Fibroblast of lung (primary cell): ENCODE data around the gene WDPCP. TPM values are rescaled to one million over a fixed set of nuclear protein-coding genes. Genes with fewer than 3 reads are reported as not detected.

ENCODE experiments used
- DNase-seq, 2 donors: peaks; one replicate each; pipeline versions ENCODE4 v3.0.0 to v3.0.0-alpha.2; 2010; ENCODE audit warnings: low read depth in 2 of 2
- H2AFZ ChIP-seq: 2 replicates; pipeline ENCODE4 v1.5.1; 2012; ENCODE audit warnings: low read length, control low read depth, inconsistent platforms
- H3K27ac ChIP-seq: 2 replicates; pipeline ENCODE4 v1.5.1; 2011; ENCODE audit warnings: low read length, control low read depth; ENCODE audit not compliant: insufficient read depth
- H3K27me3 ChIP-seq: 2 replicates; pipeline ENCODE4 v1.5.1; 2011; ENCODE audit warnings: mild to moderate bottlenecking, low read length; ENCODE audit not compliant: control insufficient read depth, insufficient read depth
- H3K36me3 ChIP-seq: 2 replicates; pipeline ENCODE4 v1.5.1; 2011; ENCODE audit warnings: low read length; ENCODE audit not compliant: control insufficient read depth, insufficient read depth
- H3K4me1 ChIP-seq: 2 replicates; pipeline ENCODE4 v1.5.1; 2011; ENCODE audit warnings: low read length; ENCODE audit not compliant: control insufficient read depth, insufficient read depth; ENCODE audit errors: extremely low read depth
- H3K4me2 ChIP-seq: 2 replicates; pipeline ENCODE4 v1.5.1; 2011; ENCODE audit warnings: low read length, control low read depth; ENCODE audit not compliant: insufficient read depth; ENCODE audit errors: extremely low read depth
- H3K4me3 ChIP-seq, 4 experiments: fragments of 200-600 bp in 1 of 4; sonication (generic) in 1 of 4; replicated peaks in 1 of 4; 2 replicates each; pipeline ENCODE4 v1.5.1; 2011 to 2016; ENCODE audit warnings: low read length in 4 of 4, low read depth in 3 of 4, mild to moderate bottlenecking in 3 of 4, control low read depth in 2 of 4, inconsistent platforms in 1 of 4, mixed read lengths in 1 of 4; ENCODE audit not compliant: insufficient read depth in 1 of 4; ENCODE audit errors: control extremely low read depth in 1 of 4
- H3K79me2 ChIP-seq: 2 replicates; pipeline ENCODE4 v1.5.1; 2012; ENCODE audit warnings: mild to moderate bottlenecking, low read length, inconsistent platforms; ENCODE audit not compliant: control insufficient read depth, insufficient read depth
- H3K9ac ChIP-seq: 2 replicates; pipeline ENCODE4 v1.5.1; 2011; ENCODE audit warnings: mild to moderate bottlenecking, low read length, control low read depth; ENCODE audit not compliant: insufficient read depth
- H3K9me3 ChIP-seq: 2 replicates; pipeline ENCODE4 v1.5.1; 2012; ENCODE audit warnings: low read depth, low read length; ENCODE audit not compliant: control insufficient read depth, insufficient read depth
- H4K20me1 ChIP-seq: 2 replicates; pipeline ENCODE4 v1.5.1; 2011; ENCODE audit warnings: low read length; ENCODE audit not compliant: control insufficient read depth, insufficient read depth; ENCODE audit errors: extremely low read depth
- EZH2 ChIP-seq: IDR thresholded peaks from 2 replicates; pipeline ENCODE4 v1.5.1; 2012; ENCODE audit warnings: low read length, control low read depth, mild to moderate bottlenecking; ENCODE audit errors: missing control alignments
- polyA plus RNA-seq, 2 donors: library from polyadenylated mRNA; depleted of rRNA in 1 of 2; stranded (reverse) in 1 of 2; unstranded in 1 of 2; fragments of >200 nt; gene quantifications; 2 replicates each; pipeline ENCODE4 v1.2.1, GENCODE V29; 2011 to 2012; ENCODE audit warnings: missing spikeins in 1 of 2
- total RNA-seq: library from RNA; depleted of rRNA; stranded (reverse); fragments of >200 nt; gene quantifications from 2 replicates; pipeline ENCODE4 v1.2.1, GENCODE V29; 2014
- TF ChIP-seq, protein P1 (sequence below), 2 donors: IDR thresholded peaks in 1 of 2; conservative IDR thresholded peaks in 1 of 2; 1 replicate in 1 of 2; 2 replicates in 1 of 2; pipeline ENCODE4 v1.5.1; 2011 to 2012; ENCODE audit warnings: low read length in 2 of 2, control low read depth in 1 of 2, inconsistent platforms in 1 of 2, low read depth in 1 of 2, mild to moderate bottlenecking in 1 of 2

The WDPCP gene
- total and polyA plus RNA-seq, 2 donors (not counting 1 experiment from before 2014, with no cell fraction given) = 5.2 to 8.4 TPM

DNA sequence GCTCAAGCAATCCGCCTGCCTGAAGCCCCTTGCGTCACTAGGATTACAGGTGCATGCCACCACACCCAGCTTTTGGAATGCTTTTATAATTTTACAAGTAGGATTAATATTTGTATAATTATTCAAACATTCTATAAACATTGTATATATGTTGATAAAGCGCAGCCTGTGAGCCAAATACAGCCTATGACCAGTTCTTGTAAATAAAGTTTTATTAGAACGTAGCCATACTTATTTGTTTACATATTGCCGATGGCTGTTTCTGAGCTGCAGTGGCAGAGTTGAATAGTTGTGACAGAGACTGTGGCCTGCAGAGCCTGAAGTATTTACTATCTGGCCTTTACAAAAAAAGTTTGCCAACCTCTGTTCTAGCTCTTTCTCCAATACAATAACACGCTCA is 305.0 kb downstream of the WDPCP start:
- Histone ChIP-seq H3K4me2 (no peak overlapping the region), H3K4me3 (no peak overlapping the region), H2AFZ (no peak overlapping the region), H3K9me3 (no peaks in the 10 kb centered on the region), H3K36me3 (no peaks in the 10 kb centered on the region), H4K20me1 (no peaks in the 10 kb centered on the region), H3K79me2 (no peaks in the 10 kb centered on the region), H3K9ac (no peak overlapping the region), H3K27ac (no peak overlapping the region), H3K27me3 (no peaks in the 10 kb centered on the region), H3K4me1 (no peaks in the 10 kb centered on the region)
- no peak for DNase-seq
- TF ChIP-seq EZH2 = no peak
- TF ChIP-seq, protein P1, sequence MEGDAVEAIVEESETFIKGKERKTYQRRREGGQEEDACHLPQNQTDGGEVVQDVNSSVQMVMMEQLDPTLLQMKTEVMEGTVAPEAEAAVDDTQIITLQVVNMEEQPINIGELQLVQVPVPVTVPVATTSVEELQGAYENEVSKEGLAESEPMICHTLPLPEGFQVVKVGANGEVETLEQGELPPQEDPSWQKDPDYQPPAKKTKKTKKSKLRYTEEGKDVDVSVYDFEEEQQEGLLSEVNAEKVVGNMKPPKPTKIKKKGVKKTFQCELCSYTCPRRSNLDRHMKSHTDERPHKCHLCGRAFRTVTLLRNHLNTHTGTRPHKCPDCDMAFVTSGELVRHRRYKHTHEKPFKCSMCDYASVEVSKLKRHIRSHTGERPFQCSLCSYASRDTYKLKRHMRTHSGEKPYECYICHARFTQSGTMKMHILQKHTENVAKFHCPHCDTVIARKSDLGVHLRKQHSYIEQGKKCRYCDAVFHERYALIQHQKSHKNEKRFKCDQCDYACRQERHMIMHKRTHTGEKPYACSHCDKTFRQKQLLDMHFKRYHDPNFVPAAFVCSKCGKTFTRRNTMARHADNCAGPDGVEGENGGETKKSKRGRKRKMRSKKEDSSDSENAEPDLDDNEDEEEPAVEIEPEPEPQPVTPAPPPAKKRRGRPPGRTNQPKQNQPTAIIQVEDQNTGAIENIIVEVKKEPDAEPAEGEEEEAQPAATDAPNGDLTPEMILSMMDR (conservative IDR thresholded peaks at IDR 0.05 in 1 of 2, IDR thresholded peaks at IDR 0.05 in 1 of 2; ENCODE audit: low read depth in 1 of 2, low read length in 2 of 2) = no peak

DNA sequence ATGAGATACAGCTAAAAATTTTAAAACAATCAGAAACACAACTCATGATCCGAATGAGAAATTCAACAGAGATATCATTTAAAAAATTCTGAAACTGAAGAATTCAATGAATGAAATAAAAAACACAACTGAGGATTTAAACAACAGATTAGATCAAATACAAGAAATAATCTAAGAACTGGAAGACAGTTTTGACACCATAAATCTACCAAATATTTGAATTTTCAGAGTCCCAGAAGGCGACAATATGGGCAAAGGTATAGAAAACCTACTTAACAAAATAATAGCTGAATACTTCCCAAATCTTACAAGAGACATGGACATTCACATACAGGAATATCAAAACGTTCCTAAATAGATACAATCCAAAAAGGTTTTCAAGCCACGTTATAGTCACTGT is 315.7 kb downstream of the WDPCP start:
- H3K4me3 ChIP-seq = no peak overlapping the region
- DNase-seq = no peak
- H3K36me3 ChIP-seq = no peaks in the 10 kb centered on the region
- no peak overlapping the region for H3K4me2 ChIP-seq
- H3K9ac ChIP-seq = no peak overlapping the region
- no peaks in the 10 kb centered on the region for H3K4me1 ChIP-seq
- no peaks in the 10 kb centered on the region for H3K27me3 ChIP-seq
- no peak overlapping the region for H3K27ac ChIP-seq
- TF ChIP-seq EZH2 = no peak
- TF ChIP-seq, protein P1 (conservative IDR thresholded peaks at IDR 0.05 in 1 of 2, IDR thresholded peaks at IDR 0.05 in 1 of 2; ENCODE audit: low read depth in 1 of 2, low read length in 2 of 2) = no peak
- no peaks in the 10 kb centered on the region for H3K79me2 ChIP-seq
- no peaks in the 10 kb centered on the region for H4K20me1 ChIP-seq
- H2AFZ ChIP-seq = no peak overlapping the region
- no peaks in the 10 kb centered on the region for H3K9me3 ChIP-seq

DNA sequence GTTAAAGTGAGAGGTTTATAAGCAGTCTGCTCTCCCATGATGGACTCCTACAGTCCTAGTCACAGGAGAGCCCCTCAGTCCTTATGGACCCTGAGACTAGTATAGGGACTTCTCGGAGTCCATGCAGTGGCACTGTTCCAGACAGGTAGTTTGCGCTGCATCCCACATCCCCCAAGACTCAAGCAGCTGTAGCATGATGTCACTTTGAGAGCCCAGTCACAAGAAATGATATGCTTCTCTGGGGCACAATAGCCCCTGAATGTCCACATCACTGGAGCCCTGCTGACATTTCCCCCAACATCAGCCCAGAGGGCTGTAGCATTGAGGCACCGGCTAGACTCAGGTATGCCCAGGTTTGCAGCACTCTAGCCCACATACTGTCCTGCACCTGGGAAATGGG is 317.6 kb downstream of the WDPCP start:
- no peaks in the 10 kb centered on the region for H3K79me2 ChIP-seq
- no peaks in the 10 kb centered on the region for H3K9me3 ChIP-seq
- no peak overlapping the region for H3K4me2 ChIP-seq
- no peak for DNase-seq
- no peak overlapping the region for H2AFZ ChIP-seq
- H3K4me1 ChIP-seq = no peaks in the 10 kb centered on the region
- no peaks in the 10 kb centered on the region for H3K27me3 ChIP-seq
- no peak overlapping the region for H3K27ac ChIP-seq
- no peak overlapping the region for H3K4me3 ChIP-seq
- H3K9ac ChIP-seq = no peak overlapping the region
- no peaks in the 10 kb centered on the region for H4K20me1 ChIP-seq
- H3K36me3 ChIP-seq = no peaks in the 10 kb centered on the region
- TF ChIP-seq, protein P1 (conservative IDR thresholded peaks at IDR 0.05 in 1 of 2, IDR thresholded peaks at IDR 0.05 in 1 of 2; ENCODE audit: low read depth in 1 of 2, low read length in 2 of 2) = no peak
- no peak for TF ChIP-seq EZH2
